NOMO-1 treated with dmso at 0.1 percent for 144 hours (cell line): ENCODE results near the gene ISYNA1.

ENCODE experiments used
- DNase-seq: peaks from one replicate; lab custom pipeline; 2025; ENCODE audit not compliant: unreplicated experiment; lab: John Stamatoyannopoulos, UW

Gene ISYNA1

DNA sequence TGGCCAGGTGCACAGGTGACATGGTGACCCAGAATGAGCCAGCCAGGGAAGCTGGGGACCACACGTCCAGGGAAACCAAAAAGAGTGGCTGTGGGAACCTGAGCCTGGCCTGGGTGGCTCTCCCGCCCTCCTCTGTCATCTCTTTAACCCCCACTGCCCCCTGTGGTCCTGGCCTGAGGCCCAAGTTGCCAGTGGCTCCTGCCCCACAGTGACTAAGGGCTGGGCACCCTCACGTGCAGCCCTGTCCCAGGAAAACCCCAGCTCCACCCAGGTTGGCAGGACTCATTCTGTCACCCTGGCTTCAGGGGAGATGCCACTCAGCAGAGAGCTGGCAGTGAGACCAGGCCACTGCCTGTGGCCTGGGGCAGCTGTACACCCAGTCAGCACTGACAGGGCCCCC lies 30.6 kb upstream of the ISYNA1 start:
- DNase-seq = no peak

DNA sequence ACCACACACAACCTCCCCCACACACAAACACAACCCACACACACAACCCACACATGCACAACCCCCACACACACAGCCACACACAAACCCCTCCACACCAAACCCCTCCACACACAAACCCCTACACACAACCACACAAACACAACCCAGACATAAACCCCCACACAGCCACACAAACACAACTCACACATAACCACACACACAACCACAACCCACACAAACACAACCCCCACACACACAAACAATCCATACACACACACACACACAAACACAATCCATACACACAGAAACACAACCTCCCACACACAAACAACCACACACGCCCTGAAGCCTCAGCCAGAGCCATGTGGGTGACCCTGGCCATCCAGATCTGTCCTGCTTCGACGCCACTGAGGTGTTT lies 30.0 kb upstream of the ISYNA1 start:
- DNase-seq = no peak

DNA sequence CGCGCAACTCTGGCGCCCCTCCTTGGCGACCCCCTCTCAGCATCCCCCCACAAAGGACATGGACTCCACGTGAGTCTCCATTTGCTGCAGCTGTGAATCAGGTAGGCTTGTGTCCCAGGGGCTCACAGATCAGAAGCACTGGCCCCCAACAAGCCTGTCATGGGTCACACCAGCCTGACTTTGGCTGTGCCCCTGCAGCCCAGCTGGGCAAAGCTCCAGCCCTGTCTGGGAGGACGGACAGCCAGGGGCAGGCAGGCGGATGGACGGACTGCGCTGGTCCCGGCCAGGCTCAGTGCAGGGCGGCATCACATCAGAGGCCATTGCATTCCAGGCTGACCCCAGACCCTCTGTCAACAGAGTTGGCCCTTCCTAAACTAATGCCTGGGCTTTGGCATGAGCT lies 28.4 kb upstream of the ISYNA1 start:
- DNase-seq = no peak

DNA sequence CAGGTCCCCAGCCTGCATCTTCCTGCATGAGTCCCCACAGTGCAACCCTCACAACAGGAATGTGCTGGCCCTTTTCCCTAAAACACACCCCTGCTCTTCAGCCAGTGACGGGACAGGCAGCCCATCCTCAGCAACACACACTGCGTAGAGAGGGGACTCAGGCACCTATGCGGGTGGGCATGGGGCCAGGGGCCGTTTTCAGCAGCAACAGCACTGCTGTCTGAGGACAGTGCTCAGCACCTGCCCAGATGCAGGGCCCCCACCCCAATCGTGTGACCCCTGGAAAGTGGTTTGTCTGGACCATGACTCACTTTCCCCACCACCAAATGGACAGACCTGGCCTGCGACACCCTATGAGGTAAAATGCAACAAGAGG lies 28.0 kb upstream of the ISYNA1 start:
- DNase-seq = no peak

DNA sequence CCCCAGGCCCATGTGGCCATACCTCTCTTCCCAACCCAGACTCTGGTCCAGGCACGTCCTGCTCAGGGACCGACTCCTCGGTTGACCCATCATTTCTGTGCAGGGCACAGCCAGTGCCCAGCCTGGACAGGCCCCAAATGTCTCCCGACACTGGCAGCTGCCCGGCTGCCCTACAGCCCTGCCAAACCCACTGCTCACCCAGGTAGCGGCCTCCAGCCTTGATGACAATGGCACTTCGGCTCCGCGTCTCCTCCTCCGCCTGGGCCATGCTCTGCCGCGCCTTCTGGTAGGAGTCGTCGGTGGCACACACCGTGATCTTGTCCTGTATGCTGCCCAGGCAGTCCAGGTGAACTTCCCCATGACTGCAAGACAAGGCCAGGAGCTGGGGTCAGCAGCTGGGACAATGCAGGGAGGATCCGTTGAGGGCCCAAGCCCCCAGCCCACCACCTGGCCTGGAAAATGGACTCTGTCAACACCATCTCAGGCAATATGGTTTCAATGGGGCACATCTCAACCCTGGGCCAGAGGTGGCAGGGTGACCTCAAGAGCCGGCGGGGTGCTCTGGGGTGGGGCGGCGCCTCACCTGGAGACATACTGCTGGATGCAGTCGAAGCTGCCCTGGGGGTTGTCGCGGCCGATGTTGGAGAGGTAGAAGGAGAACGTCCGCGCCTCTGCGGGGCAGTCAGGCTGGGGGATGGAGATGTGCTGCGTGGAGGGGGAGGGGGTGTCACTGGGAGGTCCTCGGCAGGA lies 27.5 kb upstream of the ISYNA1 start:
- DNase-seq = no peak

DNA sequence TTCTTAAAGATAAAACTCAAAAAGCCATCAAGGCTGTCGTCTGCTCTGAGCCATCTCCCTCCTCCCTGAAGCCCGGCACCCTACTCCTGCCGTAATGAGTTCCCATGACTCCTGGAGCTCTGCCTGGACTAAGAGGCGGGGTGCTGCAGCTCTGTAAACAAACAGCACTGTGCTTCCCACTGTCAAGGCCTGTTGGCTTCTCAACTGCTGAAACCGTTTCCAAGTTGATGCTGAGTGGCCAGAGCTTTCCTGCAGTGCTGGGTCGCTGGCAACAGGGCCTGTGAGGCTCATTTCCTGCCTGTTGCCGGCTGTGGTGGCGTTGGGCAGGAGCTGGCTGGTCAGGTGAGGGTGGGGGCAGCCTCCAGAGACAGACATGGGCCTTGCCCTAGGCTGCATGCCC lies 26.7 kb upstream of the ISYNA1 start:
- no peak for DNase-seq

DNA sequence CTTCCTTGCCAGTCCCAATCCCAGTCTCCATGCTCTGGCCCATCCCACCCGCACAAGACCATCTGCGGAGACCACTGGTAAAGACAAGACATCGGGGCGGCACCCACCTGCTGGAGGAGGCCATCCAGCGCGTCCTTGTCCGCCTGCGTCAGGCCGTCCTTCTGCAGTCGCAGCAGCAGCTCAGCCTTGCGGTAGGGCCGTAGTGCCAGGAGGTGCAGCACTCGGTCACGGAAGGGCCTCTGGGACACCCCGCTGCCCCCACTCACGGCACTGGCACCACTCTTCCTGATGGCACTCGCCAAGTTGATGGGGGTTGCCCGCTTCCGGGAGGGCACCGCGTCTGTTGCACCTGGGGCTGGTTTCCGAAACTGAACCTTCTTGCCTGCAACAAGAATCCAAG lies 23.5 kb upstream of the ISYNA1 start:
- no peak for DNase-seq

DNA sequence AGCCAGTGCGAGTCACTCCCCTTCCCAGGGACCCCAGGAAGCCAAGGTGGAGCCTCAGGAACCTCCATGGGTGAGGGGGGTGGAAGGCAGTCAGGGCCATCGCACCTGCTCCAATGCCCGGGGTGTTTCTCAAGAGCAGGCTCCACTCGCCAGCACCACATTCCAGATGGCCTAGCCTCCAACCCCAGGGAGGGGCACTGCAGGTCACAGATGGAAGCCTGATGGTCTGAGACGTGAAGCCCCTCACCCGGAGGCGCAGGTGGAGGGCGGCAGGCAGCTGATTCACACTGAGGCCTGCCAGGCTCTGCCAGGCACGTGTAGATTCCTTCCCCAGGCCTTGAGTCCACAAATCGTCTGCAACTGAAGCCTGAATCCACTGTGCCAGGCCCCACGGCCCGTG lies 23.0 kb upstream of the ISYNA1 start:
- no peak for DNase-seq

DNA sequence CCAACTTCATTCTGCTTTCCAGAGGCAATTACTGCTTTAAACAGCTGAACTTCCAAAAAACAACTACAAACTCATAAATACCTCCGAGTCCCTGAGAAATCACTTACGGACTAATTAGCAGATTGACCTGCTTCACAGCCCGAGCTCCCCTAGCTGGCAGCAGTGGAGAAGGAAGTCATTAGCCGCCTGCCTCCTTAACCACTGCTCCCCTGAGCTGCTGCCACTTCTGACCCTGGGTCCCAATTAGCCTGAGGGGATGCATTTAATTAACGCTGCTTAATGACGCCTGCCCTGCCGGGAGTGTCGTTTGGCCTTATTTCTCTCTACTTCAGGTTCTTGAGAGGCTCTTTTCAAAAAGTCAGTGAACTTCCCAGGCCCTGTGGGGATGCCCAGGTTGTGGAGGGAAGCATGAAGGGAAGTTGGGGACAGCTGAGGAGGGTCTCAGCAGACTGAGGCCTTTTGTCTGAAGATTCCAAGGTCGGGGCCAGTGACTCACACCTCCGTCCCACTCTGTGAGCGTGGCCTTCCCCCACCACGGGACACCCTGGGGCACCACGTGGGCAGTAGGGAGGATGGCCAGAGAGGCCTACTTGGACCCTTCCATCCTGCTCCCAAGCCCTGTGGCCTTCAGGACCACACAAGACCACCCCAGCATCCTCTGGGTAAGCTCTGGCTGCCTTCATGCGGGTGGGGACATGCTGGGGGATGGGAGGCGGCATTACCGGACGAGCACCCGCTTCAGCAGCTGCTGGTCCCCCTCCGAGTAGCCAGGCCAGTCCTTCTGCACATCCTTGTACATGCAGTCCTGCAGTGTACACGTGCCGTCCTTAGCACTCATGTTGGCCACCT lies 19.8 kb upstream of the ISYNA1 start:
- no peak for DNase-seq

DNA sequence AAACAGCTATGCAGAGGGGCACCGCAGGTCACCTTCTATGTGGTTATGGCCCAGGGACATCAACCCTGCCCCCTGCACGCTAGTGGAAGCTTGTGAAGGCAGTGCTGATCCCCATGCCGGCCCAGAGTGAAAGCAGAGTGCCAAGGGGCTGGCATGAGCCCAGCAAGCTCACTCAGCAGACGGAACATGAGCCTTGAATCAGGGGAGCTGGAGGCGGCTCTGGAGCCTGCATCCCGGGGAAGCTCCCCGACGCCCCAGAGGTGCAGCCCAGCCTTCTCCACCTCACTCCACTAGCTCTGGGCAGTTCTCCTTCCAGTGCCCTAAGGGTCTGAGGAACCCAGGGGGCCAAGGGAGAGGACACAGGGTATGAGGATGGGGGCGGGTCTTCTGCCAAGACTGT lies 19.0 kb upstream of the ISYNA1 start:
- no peak for DNase-seq

DNA sequence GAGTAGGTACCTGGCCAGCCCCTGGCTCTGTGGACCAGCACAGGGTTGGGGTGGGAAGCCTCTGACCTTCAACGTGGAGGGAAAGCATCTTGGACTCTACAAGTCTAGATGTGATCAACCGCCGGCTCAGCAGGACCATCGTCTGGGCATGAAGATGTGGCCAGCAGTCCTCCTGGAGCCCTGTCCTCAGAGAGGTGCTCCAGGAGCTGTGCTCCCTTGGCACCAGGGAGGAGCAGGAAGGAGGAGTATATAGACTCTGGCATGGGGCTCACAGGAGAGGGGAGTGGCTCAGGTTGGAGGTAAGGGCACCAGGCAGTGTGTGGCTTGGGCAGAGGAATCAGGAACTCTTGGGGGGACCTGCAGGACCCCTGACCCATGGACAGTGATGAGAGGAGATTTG lies 18.3 kb upstream of the ISYNA1 start:
- DNase-seq = no peak

DNA sequence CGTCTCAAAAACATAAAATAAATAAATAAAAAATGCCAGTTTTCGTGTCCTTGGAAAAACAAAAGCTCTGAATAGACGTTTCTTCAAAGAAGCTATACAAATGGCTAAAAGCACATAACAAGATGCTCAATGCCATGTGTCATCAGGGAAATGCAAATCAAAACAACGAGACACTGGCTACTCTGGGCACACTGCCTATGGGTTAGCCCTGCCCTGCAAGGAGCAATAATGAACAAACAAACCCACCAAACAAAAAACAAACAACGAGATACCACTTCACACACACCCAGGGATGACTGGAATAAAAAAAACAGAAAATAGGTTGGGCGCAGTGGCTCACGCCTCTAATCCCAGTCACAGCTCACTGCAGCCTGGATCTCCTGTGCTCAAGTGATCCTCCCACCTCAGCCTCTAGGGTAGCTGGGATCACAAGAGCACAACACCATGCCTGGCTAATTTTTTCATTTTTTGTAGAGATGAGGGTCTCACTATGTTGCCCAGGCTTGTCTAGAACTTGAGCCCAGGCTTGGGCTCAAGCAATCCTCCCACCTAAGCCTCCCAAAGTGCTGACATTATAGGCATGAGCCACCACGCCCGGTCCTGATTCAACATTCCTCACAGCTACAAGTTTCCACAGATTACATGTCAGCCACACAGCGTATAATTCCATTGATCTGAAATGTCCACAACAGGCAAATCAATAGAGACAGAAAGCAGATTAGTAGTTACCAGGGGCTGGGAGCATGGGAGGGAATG lies 15.5 kb upstream of the ISYNA1 start:
- no peak for DNase-seq

DNA sequence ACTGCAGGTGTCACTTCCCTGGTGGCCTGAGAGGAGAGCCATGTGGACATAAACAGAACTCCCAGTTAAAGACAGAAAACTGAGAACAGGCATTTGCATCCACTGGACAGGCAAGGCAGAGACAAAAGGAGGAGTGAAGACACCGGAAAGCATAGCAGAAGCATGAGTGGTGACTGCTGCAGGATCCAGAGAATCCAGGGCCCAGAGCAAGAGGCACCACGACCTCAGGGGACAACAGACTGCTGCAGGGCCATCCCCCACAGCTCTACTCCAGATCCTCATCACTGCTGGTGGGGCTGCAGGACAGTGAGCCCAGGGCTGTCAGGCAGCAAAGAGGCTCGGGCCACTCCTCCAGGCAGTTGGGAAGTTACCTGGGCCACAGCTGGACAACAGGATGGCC lies 14.5 kb upstream of the ISYNA1 start:
- DNase-seq = no peak

DNA sequence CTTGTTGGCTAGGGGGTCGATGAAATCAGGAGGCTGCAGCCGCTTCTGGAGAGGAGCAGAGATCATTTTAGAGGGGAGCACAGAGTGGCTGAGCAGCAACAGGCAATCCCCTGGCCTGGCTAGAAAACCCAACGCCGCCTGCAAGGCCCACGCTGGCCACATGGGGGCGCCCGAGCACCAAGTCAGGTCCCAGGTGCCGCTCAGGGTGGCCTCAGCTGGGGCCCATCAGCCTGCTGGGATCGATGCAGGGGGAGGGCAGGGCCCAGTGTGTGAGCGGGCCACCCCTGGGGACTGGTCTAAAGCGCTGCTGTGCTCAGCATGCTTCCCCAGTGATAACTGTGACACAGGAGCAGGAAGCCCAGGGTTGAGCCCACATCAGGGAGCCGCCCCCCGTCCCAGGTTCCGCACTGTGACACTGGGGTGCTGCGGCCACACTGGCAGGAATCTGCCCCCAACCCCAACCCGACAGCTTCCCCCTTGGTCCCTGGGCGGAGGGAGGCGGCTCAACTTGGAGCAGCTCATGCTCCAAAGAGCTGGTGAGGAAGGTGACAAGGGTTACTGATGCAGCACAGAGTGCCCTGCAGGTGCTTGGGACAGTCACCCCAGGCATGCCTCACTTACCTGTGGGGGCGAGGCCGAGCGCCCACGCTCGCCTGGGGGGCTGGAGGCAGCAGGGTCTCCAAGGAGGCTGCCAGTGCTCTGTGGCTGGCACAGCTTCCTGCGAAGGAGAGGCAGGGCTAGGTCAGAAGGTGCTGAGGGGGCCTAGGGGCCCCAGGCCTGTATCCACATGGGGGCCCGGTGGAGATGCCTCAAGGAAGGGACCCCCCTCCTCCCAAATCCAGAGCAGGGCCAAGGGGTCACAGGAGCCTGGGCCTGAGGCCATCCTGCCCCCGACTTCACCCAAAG lies 13.3 kb upstream of the ISYNA1 start:
- no peak for DNase-seq

DNA sequence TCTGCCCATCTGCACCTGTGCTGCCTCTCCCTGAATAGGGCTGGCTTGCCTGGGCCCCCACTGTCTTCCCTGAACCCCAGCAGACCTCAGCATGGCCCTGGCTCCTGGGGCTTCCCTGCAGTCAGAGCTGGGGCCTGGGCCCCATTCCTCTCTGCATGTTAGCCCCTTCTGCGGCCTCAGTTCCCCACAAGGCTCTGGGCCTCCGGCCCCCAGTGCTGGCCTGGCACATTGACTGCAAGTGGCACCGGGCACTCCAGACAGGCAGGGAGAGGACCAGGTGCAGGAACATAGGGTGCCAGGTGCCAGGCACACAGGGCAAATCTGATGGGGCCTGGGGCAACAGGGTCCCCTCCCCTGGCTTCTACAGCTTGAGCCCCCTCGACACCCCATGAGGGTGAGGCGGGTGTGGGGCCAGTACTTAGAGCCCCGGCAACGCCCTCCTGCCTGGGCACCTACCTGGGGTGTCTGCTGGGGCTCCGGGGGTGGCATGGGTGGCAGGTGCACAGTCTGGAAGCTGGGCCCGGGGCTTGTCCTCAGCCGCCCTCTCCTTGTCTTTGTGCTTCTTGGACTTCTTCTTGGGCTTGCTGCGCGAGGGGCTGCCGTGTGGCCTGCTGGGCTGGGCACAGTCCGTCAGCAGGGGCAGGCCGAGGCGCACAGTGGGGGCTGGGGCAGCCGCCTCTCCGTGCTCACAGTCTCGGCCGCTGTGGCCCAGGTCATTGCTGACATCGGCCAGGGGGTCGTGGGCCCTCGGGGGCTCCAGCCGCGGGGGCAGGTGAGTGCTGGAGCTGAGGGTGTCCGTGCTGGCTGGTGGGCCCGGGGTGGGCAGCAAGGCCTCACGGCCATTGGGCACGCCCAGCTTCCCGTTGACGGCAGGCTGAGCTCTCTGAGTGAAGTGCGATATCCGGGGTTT lies 12.3 kb upstream of the ISYNA1 start:
- no peak for DNase-seq

DNA sequence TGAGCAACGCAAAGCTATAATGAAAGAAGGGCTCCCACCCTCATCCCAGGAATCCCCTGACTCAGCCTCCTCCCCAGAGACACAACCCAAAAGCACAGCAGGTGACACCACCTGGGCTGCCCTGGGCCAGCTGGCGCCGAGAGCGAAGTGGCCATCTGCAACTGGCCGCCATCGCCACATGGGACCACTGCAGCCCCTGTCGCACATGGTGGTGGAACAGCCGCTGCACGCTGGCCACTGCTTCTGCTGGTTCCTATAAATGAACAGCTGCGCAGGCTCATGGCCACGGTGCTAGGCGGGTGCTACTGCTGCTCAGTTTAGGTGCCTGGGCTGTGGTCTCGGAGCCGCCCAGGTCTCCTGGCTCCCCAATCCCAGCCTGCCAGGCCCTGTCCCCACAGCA lies 11.6 kb upstream of the ISYNA1 start:
- no peak for DNase-seq

DNA sequence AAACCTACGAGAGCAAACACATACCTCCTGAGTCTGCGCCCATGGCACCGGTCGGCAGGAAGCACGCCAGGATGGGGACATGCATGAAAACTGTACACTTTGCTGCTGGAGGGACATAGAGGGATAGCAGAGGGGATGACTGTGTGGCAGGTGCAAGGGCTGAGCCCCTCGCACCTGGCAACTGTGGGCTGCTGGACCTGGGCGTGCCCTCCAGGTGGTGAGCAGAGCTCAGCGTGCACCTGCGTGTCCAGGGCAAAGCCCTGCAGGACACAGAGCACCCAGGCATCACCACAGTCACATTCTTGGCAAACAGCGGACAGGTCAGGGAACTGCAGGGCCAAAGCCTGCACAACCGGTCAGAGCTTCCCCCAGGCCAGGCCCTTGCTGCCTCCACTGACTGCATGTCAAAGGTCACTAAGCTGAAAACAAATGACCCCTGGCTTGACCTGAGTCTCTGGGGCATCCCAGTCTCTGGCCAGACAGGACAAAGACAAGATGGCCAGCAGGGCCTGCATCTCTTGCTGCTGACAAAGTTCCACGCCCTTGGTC lies 9.0 kb upstream of the ISYNA1 start:
- no peak for DNase-seq

DNA sequence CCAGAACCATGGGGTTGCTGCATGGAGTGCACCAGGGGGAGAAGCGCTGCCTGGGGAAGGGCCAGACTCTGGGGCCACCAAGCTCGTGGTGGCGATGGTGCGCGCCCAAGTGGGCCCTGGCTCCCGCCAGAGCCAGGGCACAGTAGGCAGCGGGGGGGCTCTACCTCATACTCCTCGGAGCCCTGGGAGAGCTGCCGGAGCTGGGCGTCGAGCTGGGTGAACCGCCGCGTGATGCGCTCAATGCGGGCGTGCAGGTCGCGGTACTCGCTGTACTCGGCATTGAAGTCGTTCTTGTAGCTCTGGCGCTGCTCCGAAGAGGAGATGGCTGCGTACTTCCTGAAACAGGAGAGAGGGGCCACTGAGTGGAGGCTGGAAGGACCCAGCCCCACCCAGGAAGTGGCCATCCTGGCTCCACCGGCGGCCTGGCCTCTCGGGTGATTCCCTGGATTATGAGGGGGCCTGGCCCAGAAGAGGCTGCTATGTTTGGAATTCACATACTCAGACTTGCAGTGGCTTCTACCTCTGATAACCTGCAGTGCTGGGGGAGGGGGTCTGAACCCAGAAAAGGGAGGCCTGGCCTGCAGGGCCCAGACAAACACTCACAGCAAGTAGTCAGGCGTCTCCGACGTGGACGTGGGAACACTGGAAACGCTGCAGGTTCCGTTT lies 8.3 kb upstream of the ISYNA1 start:
- DNase-seq = no peak
